NCI-H1105 treated with DMSO at 0.1 percent for 48 hours (cell line): Measurements from ENCODE around the gene PLA2G2F.
"Not testable (repeated sequence)": the region's sequence is repeated elsewhere in the genome, so short reads cannot be mapped to it uniquely, and the experiment has no call there.

Experiments used
- DNase-seq: peaks from one replicate; lab custom pipeline; 2025; lab: John Stamatoyannopoulos, UW

PLA2G2F gene

DNA sequence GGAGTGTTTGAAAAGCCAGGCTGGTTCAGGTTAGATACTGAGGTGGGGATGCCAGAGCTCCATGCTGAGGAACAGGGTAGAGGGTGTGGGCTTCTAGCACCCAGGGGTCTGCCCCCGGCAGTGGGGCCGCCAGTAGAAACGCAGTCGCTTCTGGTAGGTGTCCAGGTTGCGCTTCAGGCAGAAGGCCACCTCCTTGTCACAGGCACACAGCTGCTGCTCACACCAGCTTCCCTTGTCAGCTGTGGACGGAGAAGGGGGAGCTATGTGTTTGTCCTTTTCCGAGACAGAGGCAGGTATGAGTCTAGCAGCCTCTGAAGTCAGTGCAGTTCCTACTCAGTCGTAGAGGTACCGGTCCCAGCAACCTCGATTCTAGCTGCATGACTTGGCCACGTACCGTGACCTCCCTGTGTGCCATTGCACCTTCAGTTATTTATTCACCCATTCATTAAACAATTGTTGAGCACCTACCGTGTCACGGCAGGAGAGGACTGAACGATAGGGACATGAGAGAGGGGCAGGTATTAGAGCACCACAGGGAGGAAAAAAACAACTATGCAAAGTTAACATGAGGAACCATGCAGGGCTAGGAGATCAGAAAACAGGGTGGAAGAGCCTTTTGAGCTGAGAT, 25.0 kb upstream of the PLA2G2F start:
- DNase-seq: no peak

DNA sequence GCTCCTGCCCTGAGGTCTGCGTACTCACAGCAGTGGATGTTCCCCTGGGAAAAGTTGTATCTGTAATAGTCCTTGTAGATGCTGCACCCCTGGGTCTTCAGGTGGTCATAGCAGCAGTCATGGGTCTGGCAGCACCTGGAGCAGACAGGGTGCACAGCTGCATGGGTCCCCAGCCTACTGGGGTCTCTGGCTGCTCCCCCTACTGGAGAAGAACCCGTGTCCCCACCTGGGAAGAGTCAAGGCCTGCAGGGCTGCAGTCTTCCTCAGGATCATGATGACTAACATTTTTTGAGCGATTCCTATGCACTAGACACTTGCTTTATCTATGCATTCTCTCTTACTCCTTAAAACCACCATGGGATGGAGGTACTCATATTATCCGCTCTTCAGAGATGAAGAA, 23.6 kb upstream of the PLA2G2F start:
- no peak for DNase-seq

DNA sequence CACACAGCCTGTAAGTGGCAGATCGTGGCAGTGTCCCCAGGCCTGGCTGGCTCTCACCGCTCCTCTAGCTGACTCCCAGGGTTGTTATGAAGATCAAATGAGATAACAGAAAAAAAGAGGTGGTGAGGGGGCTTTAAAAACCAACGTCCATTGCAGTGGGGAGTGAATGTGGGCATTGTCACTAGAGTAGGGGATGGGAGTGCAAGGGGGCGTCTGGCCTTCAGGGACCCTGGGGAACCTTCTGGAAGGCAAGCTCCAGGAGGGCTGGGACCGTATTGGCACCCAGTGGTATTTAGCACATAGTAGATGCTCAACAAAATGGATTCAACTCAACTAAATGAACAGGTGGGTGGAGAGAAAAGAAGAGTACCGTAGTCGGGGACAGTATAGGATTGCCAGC, 23.2 kb upstream of the PLA2G2F start:
- no peak for DNase-seq

DNA sequence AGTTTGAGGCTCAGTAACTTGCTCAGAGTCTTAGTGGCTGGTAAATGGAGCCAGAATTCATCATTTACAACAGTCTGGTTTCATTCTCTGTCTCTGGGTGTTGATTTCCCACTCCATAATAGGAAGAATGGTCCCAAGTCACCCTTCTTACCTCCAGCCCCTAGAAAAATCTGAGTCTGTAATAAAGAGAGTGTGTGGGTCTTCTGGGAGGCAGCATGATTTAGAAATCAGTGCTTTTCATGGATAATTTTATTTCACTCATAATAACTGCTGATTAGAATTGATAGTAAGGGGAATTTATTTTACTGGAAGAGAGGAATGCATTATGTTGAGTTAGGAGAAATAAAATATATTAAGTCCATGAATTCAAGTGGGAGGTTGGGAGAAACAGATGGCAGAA, 21.9 kb upstream of the PLA2G2F start:
- no peak for DNase-seq

DNA sequence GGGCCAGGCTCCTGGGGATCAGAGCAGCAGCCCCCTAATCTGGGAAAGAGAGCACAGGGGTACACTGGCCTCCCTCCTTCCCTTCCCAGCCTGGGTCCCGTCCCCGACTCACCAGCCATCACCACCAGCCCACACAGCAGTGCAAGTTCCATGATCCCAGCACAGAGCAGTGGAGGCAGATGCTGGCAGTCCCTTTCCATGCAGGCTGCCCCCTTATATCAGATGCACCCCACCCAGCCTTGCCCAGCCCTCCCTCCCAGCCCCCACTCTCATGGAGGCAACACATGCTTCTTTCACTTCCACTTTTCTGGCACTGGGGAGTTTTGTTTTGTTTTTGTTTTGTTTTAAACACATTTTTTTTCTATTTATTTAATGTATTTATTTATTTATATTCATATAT, 19.8 kb upstream of the PLA2G2F start, which contains the start of gene PLA2G2D:
TSS of gene PLA2G2D (minus strand) at position 190 of the 400 bp plus-strand sequence. CDS start at position 152, 38 bp downstream.
- no peak for DNase-seq

DNA sequence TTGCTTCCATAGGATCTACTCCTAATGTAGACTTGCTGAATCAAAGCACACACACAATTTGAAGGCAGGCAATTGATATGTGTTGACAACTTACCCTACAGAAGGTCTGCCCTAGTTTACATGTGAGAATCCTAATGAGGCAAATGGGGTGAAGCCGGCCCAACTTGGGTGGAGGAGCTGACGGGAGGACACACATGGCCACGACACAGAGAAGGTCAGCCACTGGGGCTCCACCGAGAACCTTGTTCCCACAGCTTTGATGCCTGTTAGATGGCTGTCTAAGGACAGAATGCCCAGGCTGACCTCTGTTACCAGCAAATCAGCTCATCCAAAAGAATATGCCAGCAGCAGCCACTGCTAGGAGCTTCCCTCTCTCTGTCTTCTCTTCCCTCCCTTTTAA, 18.3 kb upstream of the PLA2G2F start:
- no peak for DNase-seq

DNA sequence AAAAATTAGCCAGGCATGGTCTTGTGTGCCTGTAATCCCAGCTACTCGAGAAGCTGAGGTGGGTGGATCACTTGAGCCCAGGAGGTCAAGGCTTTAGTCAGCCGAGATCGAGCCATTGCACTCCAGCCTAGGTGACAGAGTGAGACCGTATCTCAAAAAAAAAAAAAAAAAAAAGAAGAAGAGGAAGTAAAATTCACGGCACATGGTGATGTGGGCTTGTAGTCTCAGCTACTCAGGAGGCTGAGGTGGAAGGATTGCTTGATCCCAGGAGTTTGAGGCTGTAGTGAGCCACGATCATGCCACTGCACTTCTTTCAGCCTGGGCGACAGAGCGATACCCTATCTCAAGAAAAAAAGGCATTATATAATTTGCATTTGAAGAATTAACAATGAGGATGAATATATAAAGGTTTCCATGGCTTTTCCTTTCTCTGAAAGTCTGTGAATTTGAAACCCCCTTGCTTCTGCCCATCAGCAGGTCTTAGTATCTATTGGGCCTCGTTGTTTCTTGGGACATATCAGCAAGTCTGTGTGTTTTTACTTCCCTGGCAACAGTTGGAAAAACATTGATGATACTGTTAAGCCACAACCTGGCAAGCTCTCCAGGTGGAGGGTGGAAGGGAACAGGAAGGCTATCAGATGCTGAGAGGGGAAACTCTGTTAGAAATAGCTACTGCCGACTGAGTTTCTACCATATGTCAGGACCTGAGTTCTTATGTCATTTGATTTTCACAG, 15.2 kb upstream of the PLA2G2F start:
- DNase-seq: no peak

DNA sequence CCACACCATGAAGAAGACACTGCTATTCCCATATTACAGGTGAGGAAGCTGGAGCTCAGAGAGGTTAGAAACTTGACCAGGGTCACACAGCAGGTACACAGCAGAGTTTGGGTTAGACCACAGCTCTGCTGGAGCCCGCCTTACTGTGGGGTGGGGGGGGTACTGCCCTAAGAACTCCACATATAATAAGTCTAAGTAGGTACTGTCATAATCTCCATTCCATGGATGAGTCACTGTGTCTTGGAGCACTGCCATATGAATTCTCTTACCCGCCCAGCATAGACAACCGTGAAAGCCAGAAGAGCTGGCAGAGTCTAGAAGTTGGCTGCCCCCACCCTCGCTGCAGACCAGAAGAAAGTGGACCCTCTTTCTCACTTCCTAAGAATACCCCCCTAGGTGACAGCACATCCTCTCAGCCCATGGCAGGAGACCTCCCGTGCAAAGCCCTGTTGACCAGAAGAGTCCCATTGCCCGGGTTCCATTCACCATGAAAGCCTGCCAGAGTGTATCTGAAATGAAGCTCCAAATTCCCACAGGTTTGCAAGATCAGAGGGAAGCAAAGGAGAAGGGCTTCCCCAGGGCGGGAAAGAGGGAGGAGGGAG, 14.6 kb upstream of the PLA2G2F start:
- no peak for DNase-seq

DNA sequence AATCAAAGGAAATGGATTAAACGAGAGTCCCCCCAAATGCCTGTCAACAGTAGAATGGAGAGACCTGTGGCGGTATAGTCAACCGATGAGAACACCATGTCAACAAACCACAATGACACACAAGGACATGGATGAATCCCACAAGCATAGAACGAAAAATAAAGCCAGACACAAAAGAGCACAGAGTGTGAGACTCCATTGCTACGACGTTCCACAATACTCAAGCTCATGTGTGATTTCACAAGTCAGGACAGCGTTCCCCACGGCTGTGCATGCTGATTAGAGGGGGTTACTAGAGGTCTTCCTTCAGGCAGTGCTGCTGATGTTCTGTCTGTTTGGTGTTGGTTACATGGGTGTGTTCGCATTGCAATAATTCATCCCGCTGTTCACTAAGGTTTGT, 14.0 kb upstream of the PLA2G2F start:
- DNase-seq: no peak

DNA sequence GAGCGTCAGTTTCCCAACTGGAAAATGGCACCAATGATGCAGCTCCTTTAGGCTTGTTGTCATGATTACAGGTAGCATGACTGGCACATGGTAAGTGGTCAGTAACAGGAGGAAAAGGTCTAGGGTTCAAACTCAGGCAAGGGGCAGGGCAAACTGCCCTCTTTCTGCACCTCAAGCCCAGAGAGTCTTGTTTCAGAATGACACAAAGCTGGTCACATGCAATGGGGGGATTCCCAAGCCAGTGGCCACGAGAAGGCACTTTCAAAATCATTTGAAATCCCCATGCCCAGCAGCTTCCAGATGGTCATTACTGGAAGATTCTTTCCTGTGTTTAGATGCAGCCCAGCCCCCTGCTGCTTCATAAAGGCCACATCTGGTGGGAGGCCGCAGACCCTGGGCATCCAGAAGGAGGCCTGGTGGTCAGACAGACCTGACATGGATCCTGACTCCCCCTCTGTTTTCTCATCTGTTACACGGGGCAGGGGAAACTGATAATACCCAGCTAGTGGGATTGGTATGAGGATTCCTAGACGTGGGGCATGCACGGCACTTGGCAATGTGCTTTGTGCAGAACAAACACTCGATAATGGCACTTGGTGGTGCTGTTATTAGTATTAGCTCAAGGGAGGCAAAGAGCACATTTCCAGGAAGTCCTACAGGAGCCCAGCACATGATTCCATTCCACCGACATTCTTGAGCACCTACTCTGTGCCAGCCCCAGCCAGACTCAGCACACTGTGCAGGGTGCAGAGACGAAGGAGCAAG, 12.9 kb upstream of the PLA2G2F start:
- DNase-seq: no peak

DNA sequence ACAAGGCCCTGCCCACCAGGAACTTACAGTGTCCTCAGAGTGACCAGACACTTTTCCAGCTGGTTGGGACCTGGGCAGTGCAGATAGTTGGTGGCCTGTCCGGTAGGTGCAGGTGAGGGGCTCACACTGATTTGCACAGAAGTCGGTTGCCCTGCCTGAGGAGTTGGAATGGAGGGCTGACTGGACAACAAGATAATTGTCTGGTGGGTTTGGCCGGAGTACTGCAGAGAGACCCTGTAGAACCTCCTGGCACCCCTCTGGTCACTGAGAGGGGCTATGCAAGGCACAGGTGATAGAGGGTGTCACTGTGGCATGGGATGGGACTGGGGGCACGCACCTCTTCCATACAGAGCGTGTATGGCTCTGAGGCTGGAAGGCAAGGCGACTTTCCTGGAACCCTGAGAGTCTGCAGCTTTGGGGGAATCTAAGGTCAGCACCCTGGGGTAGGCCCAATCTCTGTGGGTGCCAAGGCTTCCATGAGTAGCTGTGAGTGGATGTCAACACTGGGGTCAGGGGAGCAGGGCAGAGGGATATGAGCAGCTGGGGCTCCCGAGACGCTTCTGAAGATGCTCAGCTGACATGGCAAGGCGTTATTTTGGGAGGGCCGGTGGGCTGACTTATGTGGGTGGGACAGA, 12.2 kb upstream of the PLA2G2F start:
- DNase-seq: no peak

DNA sequence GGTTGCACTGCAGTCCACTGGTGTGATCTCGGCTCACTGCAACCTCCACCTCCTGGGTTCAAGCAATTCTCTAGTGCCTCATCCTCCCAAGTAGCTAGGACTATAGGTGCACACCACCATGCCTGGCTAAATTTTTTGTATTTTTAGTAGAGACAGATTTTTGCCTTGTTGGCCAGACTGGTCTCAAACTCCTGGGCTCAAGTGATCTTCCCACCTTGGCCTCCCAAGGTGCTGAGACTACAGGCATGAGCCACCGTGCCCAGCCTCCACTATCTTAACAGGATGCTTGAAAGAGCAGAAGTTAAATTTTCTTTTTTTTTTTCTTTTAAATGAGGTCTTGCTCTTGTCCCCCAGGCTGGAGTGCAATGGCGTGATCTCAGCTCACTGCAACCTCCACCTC, 8.6 kb upstream of the PLA2G2F start:
- not testable (repeated sequence) for DNase-seq

DNA sequence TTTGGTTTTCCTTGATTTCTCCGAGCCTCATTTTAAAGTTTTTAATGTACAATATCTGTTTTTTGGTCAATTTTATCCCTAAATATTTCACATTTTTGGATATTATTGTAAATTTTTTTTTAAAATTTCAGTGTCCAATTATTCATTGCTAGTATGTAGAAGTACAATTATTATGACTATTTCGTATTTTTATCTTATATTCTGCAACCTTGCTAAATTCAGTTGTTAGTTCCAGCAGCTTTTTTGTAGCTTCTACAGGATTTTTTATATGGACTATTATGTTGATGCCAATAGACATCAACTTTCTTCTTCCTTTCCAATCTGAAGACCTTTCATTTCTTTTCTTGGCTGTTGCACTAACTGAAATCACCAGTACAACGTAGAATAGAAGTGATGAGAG, 4.1 kb upstream of the PLA2G2F start:
- DNase-seq: no peak

DNA sequence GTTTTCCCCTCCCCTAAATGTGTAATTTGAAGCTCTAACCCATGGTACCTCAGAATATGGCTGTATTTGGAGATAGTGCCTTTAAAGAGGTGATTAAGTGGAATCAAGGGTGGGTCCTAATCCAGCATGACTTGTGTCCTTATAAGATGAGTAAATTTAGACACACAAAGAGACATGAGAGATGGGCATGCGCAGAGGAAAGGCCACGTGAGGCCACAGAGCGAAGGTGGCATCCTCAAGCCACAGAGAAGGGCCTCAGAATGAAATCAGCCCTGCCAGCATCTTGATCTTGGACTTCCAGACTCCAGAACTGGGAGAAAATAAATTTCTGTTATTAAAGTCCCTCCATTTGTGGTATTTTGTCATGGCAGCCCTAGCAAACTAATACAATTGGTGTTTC, 2.9 kb upstream of the PLA2G2F start:
- no peak for DNase-seq

DNA sequence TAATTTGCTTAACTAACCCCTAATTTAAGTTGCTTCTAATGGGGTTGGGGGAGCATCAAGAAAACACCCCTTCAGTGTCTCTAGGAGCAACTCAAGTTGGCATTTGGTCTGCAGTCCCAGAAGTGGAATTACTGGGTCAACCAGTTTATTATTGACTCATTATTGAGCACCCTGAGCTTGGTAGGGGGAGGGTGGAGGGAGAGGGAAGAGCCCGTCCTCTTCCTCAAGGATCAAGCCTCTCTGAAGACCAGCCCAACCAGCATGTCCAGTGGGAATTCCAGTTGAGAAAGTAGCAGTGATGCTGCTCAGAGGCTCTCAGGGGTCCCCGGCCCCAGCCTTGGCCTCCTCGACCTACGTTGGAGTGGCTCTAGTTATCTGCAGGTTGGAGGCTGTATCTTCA, 2.1 kb upstream of the PLA2G2F start:
- DNase-seq: no peak

DNA sequence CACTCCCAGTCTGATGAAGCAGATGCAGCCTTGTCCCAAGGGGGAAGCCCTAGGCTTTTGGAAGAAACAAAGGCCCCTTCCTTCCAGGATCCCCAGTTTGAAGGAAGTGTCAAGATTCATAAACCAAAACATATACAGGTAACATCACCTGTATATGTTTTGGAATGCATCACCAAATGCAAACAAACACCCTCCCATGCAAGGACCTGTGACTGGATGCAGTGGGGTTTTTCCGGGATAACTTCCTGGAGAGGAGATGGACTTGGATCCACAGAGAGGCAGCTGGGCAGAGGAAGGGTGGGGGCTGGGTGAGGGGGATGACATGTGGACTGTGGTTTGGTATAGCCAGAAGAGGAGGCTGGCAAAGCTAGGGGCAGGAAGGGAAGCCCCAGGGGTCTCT, 1.5 kb upstream of the PLA2G2F start:
- no peak for DNase-seq

DNA sequence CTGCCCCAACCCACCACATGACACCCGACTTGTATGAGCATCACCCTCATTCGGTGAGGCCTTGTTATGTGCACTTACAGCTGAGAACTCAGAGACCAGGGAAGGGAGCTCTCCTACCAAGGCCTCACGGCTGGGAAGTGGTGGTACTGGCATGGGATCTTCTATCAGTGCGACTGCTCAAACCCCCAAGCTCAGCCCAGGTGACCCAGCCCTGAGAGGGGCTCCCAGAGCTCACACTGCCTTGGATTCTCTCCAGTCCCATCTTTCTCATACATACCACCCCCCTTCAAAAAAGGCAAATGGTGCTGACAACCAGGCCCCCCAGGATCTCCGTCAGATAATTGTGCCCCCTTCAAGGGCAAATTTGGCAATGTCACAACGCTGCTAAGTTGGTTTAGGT, 777 bp upstream of the PLA2G2F start:
- DNase-seq: no peak

DNA sequence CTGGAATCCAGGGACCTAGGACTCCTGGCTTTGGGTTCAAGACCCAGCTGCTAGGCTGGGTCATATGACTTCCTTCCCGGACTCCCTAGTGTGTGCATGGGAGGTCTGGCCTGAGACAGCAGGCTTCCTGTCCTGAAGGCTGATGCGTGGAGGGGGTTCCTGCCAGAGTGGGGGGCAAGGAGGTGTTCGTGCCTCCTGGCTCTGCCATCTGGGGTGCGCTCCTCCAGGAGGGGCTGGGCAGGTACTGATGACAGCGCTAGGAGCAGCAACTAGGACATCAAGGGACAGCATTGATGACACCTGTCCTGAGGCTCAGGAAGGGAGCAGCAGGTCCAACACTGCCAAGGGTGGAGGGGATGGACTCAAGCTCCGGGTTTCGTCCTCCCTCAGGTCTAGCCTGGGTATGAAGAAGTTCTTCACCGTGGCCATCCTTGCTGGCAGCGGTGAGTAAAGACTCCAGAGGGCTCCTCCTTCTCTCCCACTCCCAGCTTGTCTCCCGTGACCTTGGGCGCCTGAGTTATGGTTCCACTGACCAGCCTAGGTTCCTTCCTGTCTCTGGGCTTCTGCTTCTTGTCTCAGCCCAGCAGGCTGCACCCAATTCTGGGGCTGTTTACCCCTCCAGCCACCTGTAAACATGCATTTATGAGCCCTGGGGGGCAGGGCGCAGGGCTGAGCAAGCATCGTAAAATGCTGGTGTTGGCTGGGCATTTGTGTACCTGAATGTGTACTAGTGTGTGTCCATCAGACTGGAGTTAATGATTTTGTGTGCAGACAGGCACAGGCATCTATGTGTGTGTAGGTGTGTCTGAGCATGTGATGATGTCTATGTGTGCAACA, 871 bp downstream of the PLA2G2F start:
- DNase-seq: no peak

DNA sequence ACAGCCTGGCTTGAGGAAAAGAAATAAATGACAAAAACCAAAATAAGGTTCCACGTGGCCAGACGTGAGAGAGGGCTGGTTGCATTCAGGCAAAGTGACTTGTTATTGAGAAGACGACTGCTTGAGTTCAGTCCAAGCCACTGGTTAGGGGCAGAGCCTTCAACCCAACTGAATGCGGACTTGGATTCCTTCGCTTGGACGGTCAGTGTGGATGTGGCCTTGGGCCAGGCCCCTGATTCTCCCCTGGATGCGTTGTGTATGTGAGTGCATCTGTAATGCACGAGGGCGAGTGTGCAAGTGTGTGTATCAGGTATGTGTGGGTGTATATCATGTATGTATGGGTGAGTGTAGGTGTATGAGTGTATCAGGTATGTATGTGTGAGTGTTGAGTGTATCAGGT, 1.9 kb downstream of the PLA2G2F start:
- no peak for DNase-seq

DNA sequence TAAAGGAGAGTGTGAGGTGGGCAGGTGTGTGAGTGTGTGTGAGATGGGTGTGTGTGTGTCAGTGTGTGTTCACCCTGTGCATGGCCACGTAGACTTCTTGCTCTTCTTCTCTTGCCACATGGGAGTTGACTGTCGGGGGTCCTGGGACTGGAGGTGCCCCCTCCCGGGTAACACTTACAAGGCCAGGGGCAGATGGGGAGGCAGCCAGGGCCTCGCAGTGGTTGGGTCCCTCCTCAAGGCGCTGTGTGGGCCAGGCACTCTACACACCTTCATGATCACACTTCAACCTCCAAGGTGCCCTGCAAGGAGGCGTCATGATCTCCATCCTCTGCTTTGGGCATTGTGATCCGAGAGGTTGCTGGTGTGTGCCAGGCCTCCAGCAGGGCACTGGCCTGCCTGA, 2.3 kb downstream of the PLA2G2F start:
- no peak for DNase-seq

DNA sequence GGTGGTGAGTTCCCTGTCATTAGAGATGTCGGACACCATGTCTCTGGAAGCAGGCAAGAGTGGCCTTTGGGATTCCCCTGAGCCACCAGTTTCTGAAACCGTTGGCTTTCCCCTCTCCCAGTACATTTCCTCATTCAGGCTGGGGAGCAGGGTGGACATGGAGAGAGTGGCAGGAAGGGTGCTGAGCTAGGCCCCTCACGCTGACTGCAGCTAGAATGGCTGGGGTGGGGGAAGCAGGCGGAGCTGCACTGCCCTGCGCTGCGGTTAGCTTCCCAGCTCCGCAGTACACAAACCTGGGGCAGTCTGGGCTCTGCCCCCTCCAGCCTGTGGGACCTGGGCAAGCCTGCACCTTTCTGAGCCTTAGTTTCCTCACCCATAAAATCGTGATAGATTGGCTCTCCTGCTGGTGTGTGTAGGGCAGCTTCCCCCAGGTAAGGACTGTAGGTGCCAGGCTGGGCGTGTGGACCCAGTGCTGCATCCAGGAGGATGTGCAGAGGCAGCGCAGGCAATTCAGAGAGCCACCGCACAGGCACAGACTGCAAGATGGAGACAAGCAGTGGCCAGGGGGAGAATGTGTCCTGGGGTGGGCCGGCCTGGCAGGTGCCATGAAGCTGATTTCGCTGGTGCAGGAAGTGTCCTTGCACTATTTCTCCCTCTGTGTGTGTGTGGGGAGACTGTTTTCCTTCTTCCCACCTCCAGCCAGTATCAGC, 3.0 kb downstream of the PLA2G2F start:
- DNase-seq: no peak
